ENCODE measurements around the gene RBP4. TPM values are rescaled to one million over a fixed set of nuclear protein-coding genes. Genes with fewer than 3 reads are reported as not detected.

The RBP4 gene
- total RNA-seq, 1 donor = not detected

DNA sequence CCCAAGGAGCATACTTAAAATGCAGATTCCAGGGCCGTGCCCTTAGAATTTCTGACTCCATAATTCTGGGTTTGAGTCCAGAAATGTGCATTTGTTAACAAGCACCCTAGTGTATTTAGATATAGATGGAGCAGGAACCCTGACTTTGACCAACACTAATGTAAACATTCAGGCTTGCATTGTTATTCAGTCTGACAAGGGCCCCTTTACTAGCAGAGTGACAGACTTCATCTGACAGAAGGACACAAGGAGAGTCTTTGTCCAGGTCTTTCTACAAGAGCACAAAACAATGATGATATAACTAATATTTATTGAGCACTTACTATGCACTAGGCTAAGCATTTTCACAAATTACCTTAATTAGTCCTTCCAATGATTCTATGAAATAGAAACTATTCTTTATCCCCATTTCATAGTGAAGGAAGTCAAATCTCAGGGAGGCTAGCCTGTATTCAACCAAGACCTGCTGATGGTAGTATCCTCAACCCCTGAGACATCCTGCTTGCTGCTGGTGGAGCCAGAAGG lies 3.9 kb downstream of the RBP4 start:
- DNase-seq (ENCODE audit: low read depth in 2 of 3, low spot score in 2 of 3) = no peak

DNA sequence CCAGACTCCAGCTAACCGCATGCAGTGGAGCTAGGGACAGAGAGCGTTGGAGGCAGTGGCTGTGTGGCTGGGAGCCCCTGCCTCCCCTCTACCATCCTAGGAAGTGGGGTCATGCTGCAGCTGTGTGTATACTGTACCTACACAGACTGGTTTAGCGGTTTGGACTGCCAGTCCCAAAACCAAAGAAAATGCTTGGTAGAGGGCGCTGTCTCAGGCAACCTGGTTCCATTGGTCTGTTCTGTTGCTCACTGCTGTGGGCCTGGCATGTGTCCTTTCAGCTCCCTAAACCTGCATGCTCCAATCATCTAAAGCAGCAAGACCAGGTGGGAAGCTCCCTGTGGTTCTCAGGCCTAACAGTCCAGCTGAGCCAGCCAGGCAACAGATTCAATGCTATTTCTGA lies 4.5 kb downstream of the RBP4 start:
- no peak for DNase-seq (ENCODE audit: low read depth in 2 of 3, low spot score in 2 of 3)

DNA sequence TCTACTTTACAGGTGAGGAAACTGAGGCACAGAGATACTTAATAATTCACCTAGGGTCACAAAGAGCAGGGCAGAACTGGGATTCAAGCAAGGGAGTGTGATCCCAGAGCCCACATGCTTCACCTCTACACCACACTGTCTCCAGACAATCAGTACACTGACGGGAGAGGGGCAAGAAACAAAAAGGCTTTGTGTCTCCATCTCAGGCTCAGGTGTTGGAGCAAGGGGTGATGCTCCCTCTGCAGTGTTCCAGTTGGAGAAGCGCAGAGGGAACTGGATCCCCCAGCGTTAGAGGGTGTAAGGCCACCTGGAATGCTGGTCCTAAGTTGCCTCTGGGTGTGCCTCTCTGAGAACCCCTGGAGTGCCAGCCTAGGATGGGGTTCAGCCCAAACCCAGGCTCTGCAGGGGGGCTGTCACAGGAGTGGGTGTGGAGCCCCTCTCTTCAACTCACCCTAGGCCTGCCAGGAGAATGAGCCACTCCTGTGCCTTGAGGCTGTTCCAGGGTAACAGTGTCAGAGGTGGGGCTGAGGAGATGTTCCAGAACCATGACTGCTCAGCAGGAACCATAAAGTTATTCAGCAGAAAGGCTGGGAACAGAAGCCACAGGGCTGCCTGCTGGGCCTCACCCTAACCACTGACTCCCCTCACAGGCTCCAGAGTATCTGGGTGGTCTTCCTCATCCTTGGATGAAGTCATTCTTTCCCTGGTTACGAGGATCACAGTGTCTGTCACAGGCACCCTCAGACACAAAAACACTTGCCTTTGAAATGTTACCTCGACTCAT lies 5.5 kb downstream of the RBP4 start:
- no peak for DNase-seq (ENCODE audit: low read depth in 2 of 3, low spot score in 2 of 3)

DNA sequence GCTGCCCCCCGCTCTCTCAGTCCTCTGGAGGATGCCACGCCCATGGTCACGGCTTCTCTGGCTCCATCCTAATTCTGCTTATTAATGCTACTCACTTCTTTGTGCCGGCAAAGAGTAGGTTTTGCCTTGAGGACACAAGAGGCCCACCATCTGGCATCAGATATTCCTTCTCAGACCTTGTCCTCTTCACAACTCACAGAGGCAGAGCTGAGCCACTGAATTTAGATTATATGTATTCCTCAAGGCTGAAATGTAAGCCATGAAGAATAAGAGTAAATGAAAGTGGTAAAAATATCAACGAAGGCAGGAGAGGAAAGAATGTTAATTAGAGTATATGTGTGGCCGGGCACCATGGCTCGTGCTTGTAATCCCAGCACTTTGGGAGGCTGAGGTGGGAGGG lies 6.5 kb downstream of the RBP4 start:
- no peak for DNase-seq (ENCODE audit: low read depth in 2 of 3, low spot score in 2 of 3)

DNA sequence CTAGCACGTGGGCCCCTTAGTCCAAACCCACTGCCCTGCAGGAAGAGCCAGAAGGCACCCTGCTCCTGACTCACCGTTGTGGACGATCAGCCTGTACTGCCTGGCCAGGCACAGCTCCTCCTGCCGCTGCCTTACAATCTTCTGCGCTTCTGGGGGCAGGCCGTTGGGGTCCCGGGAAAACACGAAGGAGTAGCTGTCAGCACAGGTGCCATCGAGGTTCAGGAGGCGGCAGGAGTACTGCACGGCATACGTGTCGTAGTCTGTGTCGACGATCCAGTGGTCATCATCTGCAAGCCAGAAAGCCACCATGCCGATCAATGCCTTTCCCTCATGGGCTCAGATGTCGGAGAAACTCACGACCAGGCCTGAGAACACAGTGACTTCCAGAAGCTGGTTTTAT lies 7.3 kb downstream of the RBP4 start:
- no peak for DNase-seq (ENCODE audit: low read depth in 2 of 3, low spot score in 2 of 3)

DNA sequence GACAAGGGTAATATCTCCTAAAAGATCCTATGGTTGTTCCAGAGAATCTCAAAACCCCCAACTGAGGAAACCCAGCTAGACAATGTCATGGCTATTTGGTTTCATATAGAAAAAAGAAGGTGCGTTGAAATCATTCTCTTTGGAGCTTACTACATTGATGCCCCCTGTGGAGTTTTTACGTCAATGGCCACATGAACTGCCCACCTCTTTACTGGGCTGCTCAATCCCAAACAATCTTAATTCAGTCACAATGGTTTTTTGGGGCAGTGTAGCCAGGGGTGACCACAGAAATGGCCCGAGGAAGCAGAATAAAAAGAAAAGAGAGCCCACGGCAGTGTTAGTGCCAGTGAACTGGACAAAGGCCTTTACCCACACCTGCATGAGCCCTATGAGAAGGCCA lies 7.8 kb downstream of the RBP4 start:
- DNase-seq (ENCODE audit: low read depth in 2 of 3, low spot score in 2 of 3) = no peak

DNA sequence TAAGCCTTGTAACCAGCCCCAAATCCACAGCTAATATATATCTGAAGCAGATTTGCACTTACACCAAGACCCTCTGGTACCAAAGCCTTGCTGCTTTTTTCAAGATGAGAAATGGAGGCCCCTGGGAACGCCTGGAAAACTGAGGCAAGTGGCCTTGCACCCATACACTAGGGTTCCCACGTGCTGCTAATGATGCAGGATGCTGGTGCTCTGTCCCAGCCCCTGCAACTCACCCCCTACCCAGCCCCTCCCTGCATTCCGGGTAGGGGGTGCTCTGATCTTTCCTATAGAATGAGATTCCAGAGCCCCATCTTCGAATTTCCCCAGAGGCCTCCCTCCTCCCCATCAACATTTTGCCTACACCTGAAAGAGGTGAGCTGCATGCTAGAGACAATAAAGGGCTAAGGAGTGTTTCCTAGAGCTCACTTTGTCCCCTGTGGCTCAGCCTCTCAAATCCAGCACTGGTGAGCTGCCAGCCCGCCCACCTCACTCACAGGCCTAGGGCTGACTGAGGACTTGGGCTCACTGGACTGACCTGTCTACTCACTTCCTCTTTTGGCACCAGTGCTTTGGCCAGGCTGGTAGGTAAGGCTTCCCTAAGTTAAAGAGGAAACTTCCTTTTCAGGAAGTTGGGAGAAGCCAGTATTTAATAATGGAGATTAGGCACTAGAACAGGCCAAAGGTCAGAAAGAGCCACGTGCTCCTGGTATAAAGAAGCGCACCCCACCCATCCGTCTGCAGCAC lies 9.8 kb downstream of the RBP4 start:
- DNase-seq (ENCODE audit: low read depth in 2 of 3, low spot score in 2 of 3) = no peak

DNA sequence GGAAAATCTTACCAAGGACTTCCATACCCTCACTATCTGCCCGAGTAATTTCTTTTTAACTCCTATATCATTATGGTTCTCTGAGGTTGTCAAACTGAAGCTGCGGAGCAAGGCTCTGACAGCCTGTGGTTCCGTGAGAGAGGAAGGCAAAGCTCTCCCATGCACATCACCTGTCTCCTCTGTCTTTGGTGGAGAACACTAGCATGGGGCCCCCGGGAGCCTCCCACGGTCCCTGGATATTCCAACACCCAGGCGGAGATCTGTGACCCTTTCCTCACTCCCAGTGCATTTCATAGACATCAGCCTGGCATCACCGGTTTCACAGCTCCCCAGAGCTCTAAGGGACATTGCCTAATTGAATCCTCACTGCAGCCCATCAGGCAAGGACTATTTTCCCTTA lies 10.4 kb downstream of the RBP4 start:
- DNase-seq (ENCODE audit: low read depth in 2 of 3, low spot score in 2 of 3) = no peak

DNA sequence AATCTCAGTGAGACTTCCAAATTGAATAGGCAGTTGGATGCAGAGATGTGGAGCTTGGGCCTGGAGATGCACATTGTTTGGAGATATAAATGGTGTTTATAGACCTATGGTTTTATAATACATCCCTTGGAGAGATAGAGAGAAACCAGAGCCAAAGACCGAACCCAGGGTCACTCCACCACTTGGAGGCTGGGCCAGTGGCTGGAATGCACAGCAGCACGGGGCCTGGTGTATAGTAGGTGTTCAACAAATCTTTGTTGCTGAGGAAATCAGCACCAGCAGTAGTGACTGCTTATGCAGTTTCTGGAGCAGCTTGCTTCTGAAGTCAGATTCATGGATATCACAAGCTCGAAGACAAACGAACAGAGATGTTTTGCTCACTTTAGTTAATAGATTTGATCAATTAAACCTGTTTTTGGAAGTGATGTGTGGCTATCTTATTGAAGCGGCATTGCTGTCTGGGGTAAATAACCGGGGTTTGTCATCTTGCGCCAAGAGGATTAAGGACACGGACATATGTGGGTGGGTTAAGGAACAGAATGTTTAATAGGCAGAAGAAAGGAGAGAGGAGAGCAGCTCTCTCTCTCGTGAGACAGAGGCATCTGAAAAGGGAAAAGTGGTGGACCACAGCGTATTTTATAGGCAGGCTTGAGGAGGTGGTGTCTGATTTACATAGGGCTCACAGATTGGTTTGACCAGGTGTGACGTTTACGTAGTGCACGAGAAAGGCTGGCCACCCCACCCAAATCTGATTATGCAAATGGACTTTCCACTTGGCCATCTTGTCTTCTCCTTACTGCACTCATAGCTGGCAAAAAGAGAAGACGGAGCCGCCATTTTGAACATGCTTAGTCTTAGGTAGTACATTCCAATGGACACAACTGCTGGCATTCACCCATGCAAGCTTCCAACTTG lies 11.1 kb downstream of the RBP4 start:
- DNase-seq (ENCODE audit: low read depth in 2 of 3, low spot score in 2 of 3) = no peak

DNA sequence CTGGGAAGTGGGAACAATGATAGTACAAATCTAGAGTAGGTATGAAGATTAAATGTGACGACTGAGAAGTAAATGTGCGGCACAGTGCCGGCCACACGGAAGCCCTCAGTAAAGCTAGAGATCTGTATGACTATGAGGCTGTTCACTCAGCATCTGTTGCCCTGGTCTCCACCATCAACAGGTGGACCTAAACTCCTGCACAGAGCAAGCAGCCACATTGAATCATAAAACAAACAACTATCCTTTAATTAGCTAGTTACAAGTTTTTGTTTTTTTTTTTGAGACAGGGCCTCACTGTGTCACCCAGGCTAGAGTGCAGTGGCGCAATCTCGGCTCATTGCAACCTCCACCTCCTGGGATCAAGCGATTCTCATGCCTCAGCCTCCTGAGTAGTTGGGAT lies 16.6 kb downstream of the RBP4 start:
- no peak for DNase-seq (ENCODE audit: low read depth in 2 of 3, low spot score in 2 of 3)

DNA sequence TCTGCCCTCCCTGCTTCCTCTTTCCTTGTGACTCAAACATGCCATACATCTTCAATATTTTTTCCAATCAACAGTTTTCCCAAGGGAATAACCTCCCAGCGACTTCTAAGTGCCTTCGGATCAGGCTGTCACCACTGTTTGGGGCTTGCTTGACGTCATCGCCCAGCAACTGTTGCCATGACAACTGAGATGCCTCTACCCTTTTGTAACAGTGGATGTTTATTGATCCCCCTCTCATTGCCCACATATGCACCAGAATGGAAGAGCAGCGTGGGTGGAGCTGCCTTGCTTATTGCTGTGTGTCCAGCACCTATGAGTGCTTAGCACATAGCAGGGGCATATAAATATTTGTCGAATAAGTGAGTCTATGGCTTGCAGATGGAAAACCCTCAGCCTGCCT lies 20.2 kb downstream of the RBP4 start:
- no peak for DNase-seq (ENCODE audit: low read depth in 2 of 3, low spot score in 2 of 3)

DNA sequence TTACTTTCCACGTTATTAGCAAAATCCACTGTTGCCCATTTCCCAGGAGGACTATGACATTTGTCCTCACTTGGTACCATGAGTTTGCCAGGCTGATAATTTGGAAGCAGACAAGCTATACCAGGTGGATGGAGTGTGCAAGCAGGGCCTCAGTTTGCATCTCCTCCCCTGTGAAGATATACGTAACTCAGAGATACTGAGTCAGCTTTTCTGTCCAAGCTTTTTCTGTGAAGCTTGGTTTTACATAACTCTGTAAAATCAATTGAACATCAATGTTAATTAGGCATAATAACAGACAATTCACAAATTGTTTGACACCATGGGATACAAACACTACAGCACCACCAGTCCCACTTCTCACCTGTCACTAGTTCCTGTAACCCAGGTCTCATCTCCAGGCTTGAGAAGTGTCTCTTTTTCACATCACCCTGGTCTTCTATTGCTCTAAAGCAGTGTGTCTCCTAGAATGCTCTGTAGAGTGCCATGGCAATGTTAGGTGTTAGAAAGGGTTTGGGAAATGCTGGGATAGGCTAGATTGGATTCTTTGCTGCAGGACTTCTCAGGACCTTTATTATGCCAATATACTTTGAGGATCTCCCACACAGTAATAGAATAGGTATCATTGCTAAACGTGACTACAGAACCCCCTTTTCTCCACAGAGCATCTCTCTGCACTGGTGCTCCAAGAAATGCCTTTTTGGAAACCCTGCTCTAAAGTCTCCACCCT lies 20.9 kb downstream of the RBP4 start:
- DNase-seq (ENCODE audit: low read depth in 2 of 3, low spot score in 2 of 3) = no peak

DNA sequence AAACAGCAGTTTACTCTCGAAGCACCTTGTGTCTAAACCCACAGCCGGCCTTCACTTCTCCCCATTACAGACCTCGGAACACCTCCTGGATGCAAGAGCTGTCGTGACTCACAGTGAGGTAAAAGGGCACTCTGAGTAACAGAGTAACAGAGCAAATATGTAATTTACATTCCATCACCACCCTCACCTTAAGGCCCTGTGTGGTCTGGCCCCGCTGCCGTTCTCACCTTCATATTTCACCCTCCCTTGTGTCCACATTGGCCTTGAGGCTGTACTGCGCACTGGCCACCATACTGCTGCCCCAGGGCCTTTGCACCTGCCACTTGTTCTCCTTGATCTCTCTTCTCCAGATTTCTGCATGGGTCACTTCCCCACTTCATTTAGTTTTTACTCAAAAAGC lies 21.9 kb downstream of the RBP4 start:
- no peak for DNase-seq (ENCODE audit: low read depth in 2 of 3, low spot score in 2 of 3)

DNA sequence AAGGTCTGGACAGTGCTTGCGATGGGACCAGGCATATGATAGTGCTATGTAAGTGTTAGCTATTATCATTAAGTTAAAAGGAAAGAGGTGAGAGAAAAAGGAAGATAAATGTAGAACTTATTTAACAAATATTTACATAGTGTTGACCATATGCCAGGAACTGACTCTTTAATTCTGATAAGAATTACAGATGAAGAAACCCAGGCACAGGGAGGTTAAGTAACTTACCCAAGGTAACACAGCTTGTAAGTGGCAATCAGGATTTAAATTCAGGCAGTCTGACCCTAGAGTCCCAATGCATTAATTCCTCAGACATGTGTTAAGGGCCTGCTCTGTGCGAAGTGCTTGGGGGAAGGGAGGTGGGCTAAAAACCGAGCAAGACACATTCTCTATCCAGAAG lies 23.5 kb downstream of the RBP4 start:
- no peak for DNase-seq (ENCODE audit: low read depth in 2 of 3, low spot score in 2 of 3)

DNA sequence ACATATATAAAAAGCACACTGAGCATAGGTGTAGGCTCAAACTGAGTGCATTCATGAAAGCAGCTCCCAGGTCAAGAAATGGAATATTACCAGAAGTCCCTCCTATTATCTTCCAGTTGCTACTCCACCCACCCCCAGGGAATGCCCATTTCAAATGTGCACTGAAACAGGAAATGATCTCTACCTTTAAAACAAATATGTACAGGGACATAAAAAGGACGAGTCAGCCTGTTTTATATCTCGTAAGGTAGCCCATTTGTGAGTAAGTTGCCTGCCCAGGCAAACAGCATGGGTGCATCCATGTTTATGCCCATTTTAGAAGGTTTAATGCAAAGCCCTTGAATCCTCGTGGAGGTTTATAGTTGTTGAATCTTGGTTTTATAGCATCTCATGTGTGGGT lies 24.1 kb downstream of the RBP4 start:
- DNase-seq (ENCODE audit: low read depth in 2 of 3, low spot score in 2 of 3) = no peak

DNA sequence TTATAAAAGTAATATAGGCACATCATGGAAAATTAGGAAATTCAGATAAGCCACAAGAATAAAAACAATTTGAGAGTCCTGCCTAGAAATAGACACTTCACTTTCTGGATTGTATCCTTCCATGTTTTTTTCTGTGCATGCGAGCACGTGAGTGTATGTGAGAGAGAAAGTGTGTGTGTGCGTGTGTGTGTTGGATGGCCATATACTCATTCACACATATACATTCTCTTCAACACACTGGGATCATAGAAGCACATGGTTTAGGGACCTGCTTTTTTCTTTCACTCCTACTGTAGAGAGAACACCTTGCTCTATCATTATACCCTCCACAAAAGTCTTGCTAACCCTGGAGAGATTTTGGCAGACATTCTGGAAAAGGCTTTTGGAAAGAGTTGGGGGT lies 27.1 kb downstream of the RBP4 start:
- no peak for DNase-seq (ENCODE audit: low read depth in 2 of 3, low spot score in 2 of 3)

DNA sequence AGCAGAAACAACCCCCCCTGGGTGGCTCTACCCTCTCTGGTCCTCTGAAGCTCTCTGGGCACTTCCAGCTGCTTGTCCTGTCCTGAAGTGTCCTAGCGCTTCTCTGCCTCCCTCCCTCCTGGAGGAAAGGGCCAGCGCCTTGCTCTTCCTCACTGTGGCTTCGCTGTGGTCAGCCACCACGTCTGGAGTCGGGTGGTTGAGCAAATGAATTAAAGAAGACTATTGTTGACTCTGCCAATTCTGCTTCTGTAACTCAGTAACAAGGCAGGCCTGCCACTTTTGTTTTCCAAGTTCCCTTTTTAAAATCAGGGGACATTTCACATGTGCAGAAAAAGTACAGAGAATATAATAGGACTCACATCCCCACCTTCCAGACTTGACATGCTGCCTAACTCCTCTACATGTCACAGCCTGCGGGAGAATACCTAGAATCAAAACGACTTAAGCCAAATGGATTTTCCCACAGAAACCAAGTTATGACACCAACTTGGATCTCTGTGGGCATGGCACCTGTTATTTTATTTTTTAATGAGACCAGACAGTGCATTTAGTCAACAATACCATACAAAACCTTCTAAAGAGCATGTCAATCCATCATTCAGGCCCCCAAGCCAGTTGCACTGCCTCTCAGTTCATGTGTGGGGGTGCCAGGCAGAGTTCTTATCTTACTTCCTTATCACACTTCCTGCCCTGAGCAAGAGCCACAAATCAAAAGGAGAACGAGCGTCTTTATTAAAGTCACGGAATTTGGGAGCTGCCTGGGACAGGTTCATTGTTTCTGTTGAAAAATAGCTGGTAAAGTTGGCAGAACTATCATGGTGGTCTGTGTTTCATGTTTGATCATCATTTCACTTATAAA lies 27.8 kb downstream of the RBP4 start:
- peak in 2 of 3 donors; percentile 37 to 62 for DNase-seq (ENCODE audit: low read depth in 2 of 3, low spot score in 2 of 3)

DNA sequence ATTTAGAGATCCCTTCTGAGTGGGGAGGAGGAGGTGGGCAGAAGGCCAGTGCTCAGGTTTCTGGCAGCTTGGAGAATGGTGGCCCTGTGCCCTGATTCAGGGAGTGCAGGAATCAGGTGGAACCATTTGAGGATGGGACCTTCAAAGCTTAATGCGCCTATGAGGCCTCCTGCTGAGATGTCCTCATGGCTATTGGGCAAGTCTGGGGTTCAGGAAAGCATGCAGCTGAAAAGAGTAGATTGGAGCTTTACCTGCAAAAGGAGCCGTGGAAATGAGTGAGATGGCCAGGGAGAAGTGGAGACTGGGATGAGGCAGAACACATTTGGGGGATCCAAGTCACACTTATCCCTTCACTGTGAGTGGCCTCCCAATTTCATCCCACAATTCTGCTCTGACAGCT lies 28.4 kb downstream of the RBP4 start:
- no peak for DNase-seq (ENCODE audit: low read depth in 2 of 3, low spot score in 2 of 3)

DNA sequence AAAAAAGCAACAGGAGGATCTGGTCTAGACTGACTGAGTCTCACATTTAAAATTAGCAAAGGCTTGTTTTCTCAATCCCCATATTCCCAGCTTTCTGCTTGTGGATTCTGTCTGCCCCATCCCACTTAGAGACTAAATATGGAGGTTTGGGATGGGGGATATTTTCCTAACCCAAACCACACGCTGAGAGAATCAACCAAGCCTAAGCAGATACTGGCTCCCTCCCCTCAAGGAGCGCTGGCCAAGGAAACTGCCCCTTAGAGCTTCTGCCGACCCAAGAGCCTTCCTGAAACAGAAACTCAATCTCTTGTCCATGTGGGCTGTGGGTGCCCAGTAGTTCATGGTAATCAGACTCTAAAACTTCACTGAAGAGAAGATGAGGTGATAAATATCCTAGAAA lies 30.7 kb downstream of the RBP4 start:
- no peak for DNase-seq (ENCODE audit: low read depth in 2 of 3, low spot score in 2 of 3)

DNA sequence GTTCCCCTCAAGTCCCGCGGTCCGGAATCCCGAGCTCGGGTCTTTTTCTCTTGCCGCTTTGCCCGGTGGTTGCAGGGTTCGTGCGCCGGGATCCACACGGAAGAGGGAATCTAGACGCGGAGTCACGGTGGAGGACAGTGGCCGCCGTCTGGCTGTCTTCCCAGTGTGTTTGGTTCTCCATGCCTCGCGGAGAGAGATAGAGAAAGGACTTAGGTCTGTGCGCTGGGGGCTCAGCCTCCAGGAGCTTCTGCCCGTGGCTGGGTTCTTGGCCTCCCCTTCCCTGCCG lies 33.0 kb downstream of the RBP4 start:
- no peak for DNase-seq (ENCODE audit: low read depth in 2 of 3, low spot score in 2 of 3)
